H1 (cell line): ENCODE measurements around the gene TACC2. TPM values are rescaled to one million over a fixed set of nuclear protein-coding genes. Genes with fewer than 3 reads are reported as not detected.

Experiments used
- BACH1 ChIP-seq: IDR thresholded peaks from 2 replicates; pipeline ENCODE4 v1.6.1; 2012; ENCODE audit warnings: low read length, improper control_type of control experiment
- CEBPB ChIP-seq: IDR thresholded peaks from 2 replicates; pipeline ENCODE4 v1.6.1; 2012; ENCODE audit warnings: low read depth, low read length
- CHD1 ChIP-seq: IDR thresholded peaks from 2 replicates; pipeline ENCODE4 v1.6.1; 2012; ENCODE audit warnings: low read depth, low read length, improper control_type of control experiment
- CREB1 ChIP-seq: IDR thresholded peaks from 2 replicates; pipeline ENCODE4 v1.6.1; 2012; ENCODE audit warnings: inconsistent platforms
- EP300 ChIP-seq, 2 experiments: IDR thresholded peaks; 1 replicate in 1 of 2; 2 replicates in 1 of 2; pipeline ENCODE4 v1.6.1; 2011 to 2012; ENCODE audit warnings: low read depth in 2 of 2, low read length in 2 of 2, mild to moderate bottlenecking in 2 of 2, borderline replicate concordance in 1 of 2, inconsistent platforms in 1 of 2, moderate library complexity in 1 of 2
- NRF1 ChIP-seq: IDR thresholded peaks from 2 replicates; pipeline ENCODE4 v1.6.1; 2011; ENCODE audit warnings: mild to moderate bottlenecking, low read depth, low read length, improper control_type of control experiment
- TEAD4 ChIP-seq: IDR thresholded peaks from 2 replicates; pipeline ENCODE4 v1.6.1; 2012; ENCODE audit warnings: low read depth, low read length, inconsistent platforms, mixed read lengths
- polyA plus RNA-seq, 7 experiments: library from polyadenylated mRNA; depleted of rRNA in 3 of 7; stranded (reverse) in 5 of 7; unstranded in 2 of 7; fragments of >200 nt in 5 of 7; fragments of 200-250 nt in 2 of 7; gene quantifications; 1 replicate in 5 of 7; 2 replicates in 1 of 7; 4 replicates in 1 of 7; pipeline versions ENCODE4 v1.2.1 to v1.2.3, GENCODE V29; 2011 to 2013; ENCODE audit warnings: missing spikeins in 2 of 7, mixed read lengths in 2 of 7
- total RNA-seq: library from RNA; stranded (reverse); fragmentation: NEBNext Ultra II Directional; extraction: Animal tissue kit (Norgen Biotek cat#: 25700); gene quantifications from 2 replicates; pipeline ENCODE4 v1.2.1, GENCODE V29; 2021
- TF ChIP-seq, protein P1 (sequence below), 3 experiments: IDR thresholded peaks; 1 replicate in 2 of 3; 2 replicates in 1 of 3; pipeline versions ENCODE4 v1.5.1 to v1.6.1; 2011; ENCODE audit warnings: low read length in 3 of 3, mild to moderate bottlenecking in 3 of 3, inconsistent platforms in 2 of 3, low read depth in 1 of 3, moderate library complexity in 1 of 3; ENCODE audit not compliant: insufficient read depth in 1 of 3; ENCODE audit errors: control extremely low read depth in 1 of 3
- TF ChIP-seq, protein P2 (sequence below): IDR thresholded peaks from 2 replicates; pipeline ENCODE4 v1.6.1; 2011; ENCODE audit warnings: low read length, improper control_type of control experiment

The TACC2 gene
- total and polyA plus RNA-seq, 2 of the 8 experiments (the other 6 are each of a cell fraction or from before 2014, with no cell fraction given): 21.2 to 46.6 TPM

DNA sequence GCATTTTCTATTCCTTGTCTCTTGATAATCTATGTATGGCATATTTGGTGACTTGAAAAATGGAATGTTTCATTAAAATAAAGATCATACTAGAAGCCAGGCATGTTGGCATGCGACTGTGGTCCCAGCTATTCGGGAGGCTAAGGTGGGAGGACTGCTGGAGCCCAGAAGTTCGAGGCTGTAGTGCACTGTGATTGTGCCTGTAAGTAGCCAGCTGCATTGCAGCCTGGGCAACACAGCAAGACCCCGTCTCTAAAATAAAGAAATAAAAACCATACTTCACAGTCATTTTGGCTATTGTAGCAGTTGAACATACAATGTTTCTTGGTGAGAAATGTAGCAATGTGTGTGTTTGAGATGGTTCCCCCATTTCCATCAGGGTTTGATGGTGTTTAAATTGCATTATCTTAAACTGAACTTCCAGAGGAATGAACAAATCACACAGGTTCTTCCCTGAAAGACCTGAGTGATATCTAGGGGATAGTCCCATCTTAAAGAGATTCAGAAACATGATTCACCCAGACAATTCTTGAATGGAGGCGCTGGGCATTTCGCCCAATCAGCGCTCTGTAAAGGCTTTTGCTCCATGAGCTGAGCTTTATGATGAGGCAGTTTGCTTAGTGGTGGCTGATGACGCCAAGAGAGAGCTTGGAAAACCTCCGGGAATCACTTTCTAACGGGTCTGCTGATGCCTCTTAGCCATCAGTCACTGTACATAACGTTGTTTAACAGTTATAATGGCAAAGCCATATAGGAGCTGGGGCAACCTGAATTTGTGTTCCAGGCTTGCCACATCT, 262.7 kb downstream of the TACC2 start (continued):
- TF ChIP-seq, protein P1, sequence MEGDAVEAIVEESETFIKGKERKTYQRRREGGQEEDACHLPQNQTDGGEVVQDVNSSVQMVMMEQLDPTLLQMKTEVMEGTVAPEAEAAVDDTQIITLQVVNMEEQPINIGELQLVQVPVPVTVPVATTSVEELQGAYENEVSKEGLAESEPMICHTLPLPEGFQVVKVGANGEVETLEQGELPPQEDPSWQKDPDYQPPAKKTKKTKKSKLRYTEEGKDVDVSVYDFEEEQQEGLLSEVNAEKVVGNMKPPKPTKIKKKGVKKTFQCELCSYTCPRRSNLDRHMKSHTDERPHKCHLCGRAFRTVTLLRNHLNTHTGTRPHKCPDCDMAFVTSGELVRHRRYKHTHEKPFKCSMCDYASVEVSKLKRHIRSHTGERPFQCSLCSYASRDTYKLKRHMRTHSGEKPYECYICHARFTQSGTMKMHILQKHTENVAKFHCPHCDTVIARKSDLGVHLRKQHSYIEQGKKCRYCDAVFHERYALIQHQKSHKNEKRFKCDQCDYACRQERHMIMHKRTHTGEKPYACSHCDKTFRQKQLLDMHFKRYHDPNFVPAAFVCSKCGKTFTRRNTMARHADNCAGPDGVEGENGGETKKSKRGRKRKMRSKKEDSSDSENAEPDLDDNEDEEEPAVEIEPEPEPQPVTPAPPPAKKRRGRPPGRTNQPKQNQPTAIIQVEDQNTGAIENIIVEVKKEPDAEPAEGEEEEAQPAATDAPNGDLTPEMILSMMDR (IDR thresholded peaks at IDR 0.05; ENCODE audit: control extremely low read depth in 1 of 3, insufficient read depth in 1 of 3, low read depth in 1 of 3, low read length in 3 of 3): no peak
- no peak for TF ChIP-seq CREB1
- TF ChIP-seq TEAD4: no peak
- TF ChIP-seq EP300 (IDR thresholded peaks at IDR 0.05; ENCODE audit: borderline replicate concordance in 1 of 2, low read depth in 2 of 2, low read length in 2 of 2): no peak
- TF ChIP-seq NRF1: no peak
- TF ChIP-seq BACH1: no peak
- TF ChIP-seq CHD1: no peak
- TF ChIP-seq CEBPB: no peak
- TF ChIP-seq, protein P2, sequence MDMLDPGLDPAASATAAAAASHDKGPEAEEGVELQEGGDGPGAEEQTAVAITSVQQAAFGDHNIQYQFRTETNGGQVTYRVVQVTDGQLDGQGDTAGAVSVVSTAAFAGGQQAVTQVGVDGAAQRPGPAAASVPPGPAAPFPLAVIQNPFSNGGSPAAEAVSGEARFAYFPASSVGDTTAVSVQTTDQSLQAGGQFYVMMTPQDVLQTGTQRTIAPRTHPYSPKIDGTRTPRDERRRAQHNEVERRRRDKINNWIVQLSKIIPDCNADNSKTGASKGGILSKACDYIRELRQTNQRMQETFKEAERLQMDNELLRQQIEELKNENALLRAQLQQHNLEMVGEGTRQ: no peak
